GM23338 (cell line): ENCODE data around the gene NUFIP2. TPM values are rescaled to one million over a fixed set of nuclear protein-coding genes. Genes with fewer than 3 reads are reported as not detected.

ENCODE experiments used
- ATAC-seq: fragments of 200-7000 bp; cut with Tn5 transposase; 3 replicates; pipeline ENCODE4 v1.9.1; 2020
- DNase-seq: peaks from one replicate; pipeline ENCODE4 v3.0.0-alpha.2; 2015; ENCODE audit warnings: low spot score
- H2AFZ ChIP-seq: fragments of 200-600 bp; sonication (generic); 2 replicates; pipeline ENCODE4 v1.8.0; 2016; ENCODE audit warnings: antibody characterized with exemption, mild to moderate bottlenecking, moderate library complexity
- H3F3A ChIP-seq: fragments of 200-600 bp; sonication (generic); replicated peaks from 2 replicates; pipeline ENCODE4 v1.8.0; 2017; ENCODE audit warnings: antibody characterized with exemption, mixed run types, low read depth
- H3K27ac ChIP-seq: fragments of 200-600 bp; sonication (generic); 2 replicates; pipeline ENCODE4 v1.6.1; 2016; ENCODE audit warnings: low read depth
- H3K27me3 ChIP-seq: fragments of 200-600 bp; sonication (generic); 2 replicates; pipeline ENCODE4 v1.8.0; 2016; ENCODE audit warnings: mild to moderate bottlenecking, mixed run types, moderate library complexity; ENCODE audit not compliant: insufficient read depth
- H3K36me3 ChIP-seq: fragments of 200-600 bp; sonication (generic); 2 replicates; pipeline ENCODE4 v1.8.0; 2016; ENCODE audit warnings: mild to moderate bottlenecking; ENCODE audit not compliant: insufficient read depth
- H3K4me1 ChIP-seq: fragments of 200-600 bp; sonication (generic); 2 replicates; pipeline ENCODE4 v1.8.0; 2016; ENCODE audit warnings: mild to moderate bottlenecking, moderate library complexity; ENCODE audit not compliant: insufficient read depth
- H3K4me2 ChIP-seq: fragments of 200-600 bp; sonication (generic); 2 replicates; pipeline ENCODE4 v1.7.1; 2017; ENCODE audit warnings: mixed run types
- H3K4me3 ChIP-seq: fragments of 200-600 bp; sonication (generic); 2 replicates; pipeline ENCODE4 v1.6.1; 2016; ENCODE audit warnings: mixed run types
- H3K79me2 ChIP-seq: fragments of 200-600 bp; sonication (generic); replicated peaks from 2 replicates; pipeline ENCODE4 v1.8.0; 2017; ENCODE audit warnings: mild to moderate bottlenecking; ENCODE audit not compliant: insufficient read depth
- H3K9me2 ChIP-seq: fragments of 200-600 bp; sonication (generic); 2 replicates; pipeline ENCODE4 v1.8.0; 2017; ENCODE audit not compliant: insufficient read depth
- H4K20me1 ChIP-seq: fragments of 200-600 bp; sonication (generic); replicated peaks from 2 replicates; pipeline ENCODE4 v1.8.0; 2017; ENCODE audit warnings: mild to moderate bottlenecking; ENCODE audit not compliant: insufficient read depth
- H3K27ac Mint-ChIP-seq: 2 replicates; pipeline ENCODE4 v1.8.0; 2020; ENCODE audit warnings: inconsistent platforms, mild to moderate bottlenecking, moderate library complexity, mixed read lengths
- H3K27me3 Mint-ChIP-seq: 3 replicates; pipeline ENCODE4 v1.8.0; 2022; ENCODE audit warnings: low read depth, mild to moderate bottlenecking, moderate library complexity, mixed read lengths, inconsistent platforms; ENCODE audit not compliant: insufficient read depth, poor library complexity
- H3K36me3 Mint-ChIP-seq: 3 replicates; pipeline ENCODE4 v1.8.0; 2021; ENCODE audit warnings: low read depth, mild to moderate bottlenecking, inconsistent platforms, moderate library complexity, mixed read lengths
- H3K4me1 Mint-ChIP-seq: 3 replicates; pipeline ENCODE4 v1.8.0; 2020; ENCODE audit warnings: mild to moderate bottlenecking, inconsistent platforms, mixed read lengths
- H3K4me3 Mint-ChIP-seq: 3 replicates; pipeline ENCODE4 v1.8.0; 2021; ENCODE audit warnings: moderate library complexity, mild to moderate bottlenecking, inconsistent platforms, mixed read lengths
- H3K9me3 Mint-ChIP-seq: 3 replicates; pipeline ENCODE4 v1.8.0; 2020; ENCODE audit warnings: moderate library complexity, mild to moderate bottlenecking, inconsistent platforms, mixed read lengths
- CREB1 ChIP-seq: fragments of 250-450 bp; sonication (Bioruptor Pico); IDR thresholded peaks from 2 replicates; pipeline ENCODE4 v1.5.0; 2020; ENCODE audit warnings: low read depth, mild to moderate bottlenecking, moderate library complexity
- CTCF ChIP-seq, 2 experiments: fragments of 200-600 bp in 1 of 2; sonication (generic) in 1 of 2; conservative IDR thresholded peaks; 2 replicates each; pipeline versions ENCODE4 v1.5.1 to v1.6.1; 2016 to 2017; ENCODE audit warnings: antibody characterized with exemption in 2 of 2, low read depth in 2 of 2, mild to moderate bottlenecking in 2 of 2, moderate library complexity in 1 of 2
- ETS1 ChIP-seq: IDR thresholded peaks from 2 replicates; pipeline ENCODE4 v1.6.1; 2016; ENCODE audit warnings: antibody characterized with exemption
- EZH2 ChIP-seq: fragments of 200-600 bp; sonication (generic); IDR thresholded peaks from one replicate; pipeline ENCODE4 v1.8.0; 2017; ENCODE audit warnings: antibody characterized with exemption, mild to moderate bottlenecking, low read depth; ENCODE audit not compliant: unreplicated experiment
- EZH2phosphoT487 ChIP-seq: fragments of 200-600 bp; sonication (generic); IDR thresholded peaks from one replicate; pipeline ENCODE4 v1.8.1; 2018; ENCODE audit warnings: antibody characterized with exemption; ENCODE audit not compliant: unreplicated experiment
- JUNB ChIP-seq: IDR thresholded peaks from one replicate; pipeline ENCODE4 v1.6.1; 2016; ENCODE audit warnings: antibody characterized with exemption; ENCODE audit not compliant: unreplicated experiment
- NANOG ChIP-seq: IDR thresholded peaks from 2 replicates; pipeline ENCODE4 v1.6.1; 2016; ENCODE audit warnings: antibody characterized with exemption, borderline replicate concordance
- POLR2AphosphoS5 ChIP-seq: IDR thresholded peaks from 2 replicates; pipeline ENCODE4 v1.6.1; 2016; ENCODE audit warnings: antibody characterized with exemption, low read depth
- REST ChIP-seq: IDR thresholded peaks from one replicate; pipeline ENCODE4 v1.6.1; 2018; ENCODE audit warnings: antibody characterized with exemption; ENCODE audit not compliant: unreplicated experiment
- STAT1 ChIP-seq: IDR thresholded peaks from one replicate; pipeline ENCODE4 v1.6.1; 2016; ENCODE audit warnings: antibody characterized with exemption; ENCODE audit not compliant: unreplicated experiment
- ZNF114 ChIP-seq: fragments of 250-450 bp; sonication (Bioruptor Pico); IDR thresholded peaks from 2 replicates; pipeline ENCODE4 v1.5.0; 2020; ENCODE audit warnings: mild to moderate bottlenecking, moderate library complexity
- ZNF331 ChIP-seq: fragments of 250-450 bp; sonication (Bioruptor Pico); IDR thresholded peaks from 2 replicates; pipeline ENCODE4 v1.5.0; 2020; ENCODE audit warnings: low read depth, mild to moderate bottlenecking, moderate library complexity
- ZNF462 ChIP-seq: fragments of 250-450 bp; sonication (Bioruptor Pico); IDR thresholded peaks from 2 replicates; pipeline ENCODE4 v1.5.0; 2020; ENCODE audit warnings: mild to moderate bottlenecking, moderate library complexity
- polyA plus RNA-seq: library from polyadenylated mRNA; unstranded; fragments of >200 nt; fragmentation: Nextera tagmentation; extraction: Ambion mirVana; gene quantifications from 2 replicates; pipeline ENCODE4 v1.2.1, GENCODE V29; 2016
- total RNA-seq: library from RNA; depleted of rRNA; stranded (reverse); fragments of >200 nt; shearing (Covaris generic); gene quantifications from 2 replicates; pipeline ENCODE4 v1.2.3, GENCODE V29; 2014

NUFIP2 gene
- total and polyA plus RNA-seq, 2 experiments from 2014 or later: 22.2 to 88.5 TPM

- Histone ChIP-seq H4K20me1 (no peaks in the 10 kb centered on the region), H3F3A (no peaks in the 10 kb centered on the region), H3K4me1 (peaks cover under 1% of the 10 kb centered on the region; the same call in 1 of the 2 replicates), H3K27me3 (no peaks in the 10 kb centered on the region), H3K79me2 (no peaks in the 10 kb centered on the region), H3K27ac (no peak overlapping the region), H3K36me3 (no peaks in the 10 kb centered on the region), H3K4me3 (no peak overlapping the region), H3K4me2 (no peak overlapping the region), H3K9me2 (no peaks in the 10 kb centered on the region), H2AFZ (no peak overlapping the region)
- Mint-ChIP-seq H3K27ac (no peak overlapping the region), H3K4me3 (no peak overlapping the region), H3K9me3 (no peaks in the 10 kb centered on the region), H3K36me3 (no peaks in the 10 kb centered on the region), H3K4me1 (peaks cover 8% of the 10 kb centered on the region; the same call in 2 of the 3 replicates), H3K27me3 (no peaks in the 10 kb centered on the region)
- ATAC-seq (no peak), DNase-seq (no peak)
- TF ChIP-seq ZNF114 (CRISPR knock-in tag) (no peak), NANOG (no peak), CTCF (conservative IDR thresholded peaks at IDR 0.05; ENCODE audit: low read depth in 2 of 2) (no peak), EZH2 (no peak), JUNB (no peak), STAT1 (no peak), ZNF331 (CRISPR knock-in tag) (no peak), ZNF462 (no peak), REST (no peak), POLR2AphosphoS5 (no peak), EZH2phosphoT487 (no peak), CREB1 (CRISPR knock-in tag) (no peak), ETS1 (no peak)
Observed at GRCh38 chr17:29214215-29215146, 79.5 kb downstream of the NUFIP2 start.
